ENCODE data around the gene CDK5RAP2. TPM values are rescaled to one million over a fixed set of nuclear protein-coding genes. Genes with fewer than 3 reads are reported as not detected.

Gene CDK5RAP2
- total RNA-seq, 1 donor from 2014 or later: 54.7 TPM

DNA sequence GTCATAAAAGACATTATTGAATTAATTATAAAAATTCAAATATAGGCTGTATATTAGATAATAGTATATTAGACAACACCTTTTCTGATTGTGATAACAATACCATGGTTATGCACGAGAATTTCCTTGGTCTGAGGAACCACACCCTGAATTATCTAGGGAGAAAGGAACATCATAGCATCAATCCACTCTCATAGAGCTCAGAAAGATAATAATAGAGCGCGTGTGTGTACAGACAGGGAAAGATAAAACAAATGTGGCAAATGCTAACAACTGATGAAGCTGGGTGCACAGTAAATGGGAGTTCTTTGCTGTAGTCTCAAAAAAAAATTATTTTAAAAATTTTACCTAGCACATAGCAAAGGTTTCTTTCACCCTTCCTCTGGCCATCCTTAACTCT lies 143.5 kb downstream of the CDK5RAP2 start:
- H3K4me3 ChIP-seq: no peak overlapping the region
- DNase-seq: no peak
- H3K27ac ChIP-seq: peak overlapping the region; percentile 13
- no peaks in the 10 kb centered on the region for H3K9me3 ChIP-seq
- no peak for TF ChIP-seq CTCF (IDR thresholded peaks at IDR 0.05)
- no peak for ATAC-seq
- intact Hi-C loops (cut with DNase I): no loop called here
- no peaks in the 10 kb centered on the region for H3K27me3 ChIP-seq (ENCODE audit: low read depth)
- peaks cover 33% of the 10 kb centered on the region for H3K36me3 ChIP-seq
- peaks cover 39% of the 10 kb centered on the region for H3K4me1 ChIP-seq

- Histone ChIP-seq H3K27ac (peak overlapping the region; percentile 27), H3K9me3 (no peaks in the 10 kb centered on the region), H3K4me1 (peaks cover 39% of the 10 kb centered on the region), H3K4me3 (no peak overlapping the region), H3K27me3 (ENCODE audit: low read depth) (no peaks in the 10 kb centered on the region), H3K36me3 (peaks cover 22% of the 10 kb centered on the region)
- no peak for DNase-seq
- intact Hi-C loops (cut with DNase I): no loop called here
- ATAC-seq: no peak
- no peak for TF ChIP-seq CTCF (IDR thresholded peaks at IDR 0.05)
Measured at GRCh38 chr9:120435091-120435490, 144.9 kb downstream of the CDK5RAP2 start.

- TF ChIP-seq CTCF (IDR thresholded peaks at IDR 0.05): no peak
- no peaks in the 10 kb centered on the region for H3K9me3 ChIP-seq
- H3K27ac ChIP-seq: peak overlapping the region; percentile 27
- intact Hi-C loops (cut with DNase I): no loop called here
- H3K4me3 ChIP-seq: no peak overlapping the region
- no peaks in the 10 kb centered on the region for H3K27me3 ChIP-seq (ENCODE audit: low read depth)
- no peak for DNase-seq
- peak in 1 of 2 donors; percentile 37 for ATAC-seq
- peaks cover 39% of the 10 kb centered on the region for H3K4me1 ChIP-seq
- H3K36me3 ChIP-seq: peaks cover 19% of the 10 kb centered on the region
Measured at GRCh38 chr9:120434532-120434931, 145.4 kb downstream of the CDK5RAP2 start.

DNA sequence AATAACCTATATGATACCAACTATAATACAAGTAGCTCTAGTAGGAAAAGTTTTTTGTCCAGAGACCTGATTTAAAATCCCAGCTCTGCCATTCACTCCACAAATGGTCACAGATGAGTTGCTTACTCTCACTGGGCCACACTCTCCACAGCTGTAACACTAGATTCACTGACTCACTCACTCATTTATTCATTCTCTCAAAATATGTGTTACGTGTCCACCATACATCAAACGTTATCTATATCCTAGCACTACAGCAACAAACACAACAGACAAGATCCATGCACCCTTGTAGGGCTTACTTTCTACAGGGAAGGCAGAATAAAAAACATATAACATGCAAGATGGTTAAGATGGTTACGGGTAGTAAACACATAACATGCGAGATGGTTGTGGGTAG lies 146.3 kb downstream of the CDK5RAP2 start:
- DNase-seq: no peak
- TF ChIP-seq CTCF (IDR thresholded peaks at IDR 0.05): no peak
- Histone ChIP-seq H3K4me3 (no peak overlapping the region), H3K9me3 (no peaks in the 10 kb centered on the region), H3K36me3 (peaks cover 11% of the 10 kb centered on the region), H3K27me3 (ENCODE audit: low read depth) (no peaks in the 10 kb centered on the region), H3K27ac (no peak overlapping the region), H3K4me1 (peaks cover 39% of the 10 kb centered on the region)
- intact Hi-C loops (cut with DNase I): no loop called here
- ATAC-seq: no peak

DNA sequence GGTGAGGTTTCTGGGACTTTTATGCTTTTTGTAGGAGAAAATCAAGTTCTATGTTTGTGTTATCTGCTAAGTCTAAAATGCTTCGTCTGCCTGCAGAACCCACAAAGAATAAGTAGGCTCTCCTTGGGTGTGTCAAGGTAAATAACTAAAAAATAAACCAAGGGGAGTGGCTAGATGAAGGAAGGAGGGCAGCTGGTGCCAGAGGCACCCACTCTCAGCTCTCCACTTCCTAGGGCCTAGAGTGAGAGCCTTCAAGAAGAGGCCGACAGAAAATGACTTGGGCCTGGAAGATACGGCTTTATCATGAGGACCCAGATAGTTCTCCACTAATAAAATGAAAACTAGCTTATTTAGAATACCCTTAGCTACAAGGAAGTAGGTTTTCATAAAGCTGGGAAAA lies 147.4 kb downstream of the CDK5RAP2 start:
- DNase-seq (no peak), ATAC-seq (peak in 1 of 2 donors; percentile 50)
- intact Hi-C loops (cut with DNase I): no loop called here
- no peaks in the 10 kb centered on the region for H3K27me3 ChIP-seq (ENCODE audit: low read depth)
- peaks cover 29% of the 10 kb centered on the region for H3K4me1 ChIP-seq
- no peak overlapping the region for H3K4me3 ChIP-seq
- H3K27ac ChIP-seq: no peak overlapping the region
- H3K36me3 ChIP-seq: no peaks in the 10 kb centered on the region
- no peaks in the 10 kb centered on the region for H3K9me3 ChIP-seq
- no peak for TF ChIP-seq CTCF (IDR thresholded peaks at IDR 0.05)

DNA sequence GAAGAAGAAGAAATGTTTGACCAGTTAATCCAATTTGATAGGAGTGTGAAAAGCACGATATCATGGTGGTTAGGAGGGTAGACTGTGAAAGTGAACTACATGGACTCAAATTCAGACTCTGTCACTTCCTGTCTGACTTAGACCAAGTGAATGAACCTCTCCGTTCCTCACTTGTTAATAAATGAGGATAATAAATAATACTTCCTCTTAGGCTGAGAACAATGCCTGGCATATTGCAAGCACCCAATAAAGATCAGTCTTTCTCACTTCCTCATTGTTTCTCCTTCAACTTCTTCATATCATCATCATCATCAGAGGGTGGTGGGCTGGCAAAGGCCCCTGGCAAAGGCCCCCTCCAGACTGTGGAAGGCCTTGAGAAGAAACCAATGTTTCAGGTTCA lies 148.7 kb downstream of the CDK5RAP2 start:
- peaks cover 16% of the 10 kb centered on the region for H3K4me1 ChIP-seq
- no peak for TF ChIP-seq CTCF (IDR thresholded peaks at IDR 0.05)
- no peak for DNase-seq
- intact Hi-C loops (cut with DNase I): no loop called here
- peaks cover 5% of the 10 kb centered on the region for H3K36me3 ChIP-seq
- peak overlapping the region; percentile 9 for H3K27ac ChIP-seq
- no peak overlapping the region for H3K4me3 ChIP-seq
- H3K9me3 ChIP-seq: no peaks in the 10 kb centered on the region
- peak; percentile 39 for ATAC-seq
- no peaks in the 10 kb centered on the region for H3K27me3 ChIP-seq (ENCODE audit: low read depth)
